Measurements from ENCODE around the gene CYB5RL.
"Not testable (repeated sequence)": the region's sequence is repeated elsewhere in the genome, so short reads cannot be mapped to it uniquely, and the experiment has no call there.

Gene CYB5RL, protein sequence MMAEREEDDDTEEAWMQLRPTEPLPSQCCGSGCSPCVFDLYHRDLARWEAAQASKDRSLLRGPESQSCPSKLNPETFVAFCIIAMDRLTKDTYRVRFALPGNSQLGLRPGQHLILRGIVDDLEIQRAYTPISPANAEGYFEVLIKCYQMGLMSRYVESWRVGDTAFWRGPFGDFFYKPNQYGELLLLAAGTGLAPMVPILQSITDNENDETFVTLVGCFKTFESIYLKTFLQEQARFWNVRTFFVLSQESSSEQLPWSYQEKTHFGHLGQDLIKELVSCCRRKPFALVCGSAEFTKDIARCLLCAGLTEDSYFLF

DNA sequence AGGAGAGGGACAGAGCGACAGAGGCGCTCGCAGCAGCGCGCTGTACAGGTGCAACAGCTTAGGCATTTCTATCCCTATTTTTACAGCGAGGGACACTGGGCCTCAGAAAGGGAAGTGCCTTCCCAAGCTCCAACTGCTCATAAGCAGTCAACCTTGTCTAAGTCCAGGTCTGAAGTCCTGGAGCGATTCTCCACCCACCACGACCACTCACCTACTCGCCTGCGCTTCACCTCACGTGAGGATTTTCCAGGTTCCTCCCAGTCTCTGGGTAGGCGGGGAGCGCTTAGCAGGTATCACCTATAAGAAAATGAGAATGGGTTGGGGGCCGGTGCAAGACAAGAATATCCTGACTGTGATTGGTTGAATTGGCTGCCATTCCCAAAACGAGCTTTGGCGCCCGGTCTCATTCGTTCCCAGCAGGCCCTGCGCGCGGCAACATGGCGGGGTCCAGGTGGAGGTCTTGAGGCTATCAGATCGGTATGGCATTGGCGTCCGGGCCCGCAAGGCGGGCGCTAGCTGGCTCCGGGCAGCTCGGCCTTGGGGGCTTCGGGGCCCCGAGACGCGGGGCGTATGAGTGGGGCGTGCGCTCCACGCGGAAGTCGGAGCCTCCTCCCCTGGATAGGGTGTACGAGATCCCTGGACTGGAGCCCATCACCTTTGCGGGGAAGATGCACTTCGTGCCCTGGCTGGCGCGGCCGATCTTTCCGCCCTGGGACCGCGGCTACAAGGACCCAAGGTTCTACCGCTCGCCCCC is at the start of gene CYB5RL, which contains the start of gene MRPL37:
TSS of gene CYB5RL (minus strand) at position 266 of the 754 bp plus-strand sequence. CDS start 4,414 bp downstream, outside the sequence.
TSS of gene MRPL37 (plus strand) at position 403 of the 754 bp plus-strand sequence. CDS start at position 480, 77 bp downstream.
- DNase-seq (ENCODE audit: low read depth in 2 of 2, low spot score in 1 of 2), result peak; percentile 72 to 77

DNA sequence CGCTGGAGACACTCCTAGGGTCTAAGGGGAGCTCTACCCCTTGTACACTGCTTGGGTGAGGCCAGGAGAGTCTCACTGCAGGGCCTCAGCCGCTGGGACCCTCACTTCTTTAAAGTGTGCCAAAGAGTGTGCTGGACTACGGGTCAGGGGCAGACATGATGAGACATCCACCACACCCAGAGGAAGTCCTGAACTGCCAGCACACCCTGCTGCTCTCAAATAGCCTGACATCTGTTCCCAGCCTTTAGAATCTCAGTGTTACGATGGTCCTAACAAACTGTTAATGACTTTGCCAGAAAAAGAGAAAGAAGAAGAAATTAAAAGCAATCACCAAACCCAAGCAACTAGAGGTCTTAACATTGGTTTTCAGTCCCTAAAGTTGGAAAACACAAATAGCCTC is 49.1 kb upstream of the CYB5RL start:
- DNase-seq (ENCODE audit: low read depth in 2 of 2, low spot score in 1 of 2), result no peak

DNA sequence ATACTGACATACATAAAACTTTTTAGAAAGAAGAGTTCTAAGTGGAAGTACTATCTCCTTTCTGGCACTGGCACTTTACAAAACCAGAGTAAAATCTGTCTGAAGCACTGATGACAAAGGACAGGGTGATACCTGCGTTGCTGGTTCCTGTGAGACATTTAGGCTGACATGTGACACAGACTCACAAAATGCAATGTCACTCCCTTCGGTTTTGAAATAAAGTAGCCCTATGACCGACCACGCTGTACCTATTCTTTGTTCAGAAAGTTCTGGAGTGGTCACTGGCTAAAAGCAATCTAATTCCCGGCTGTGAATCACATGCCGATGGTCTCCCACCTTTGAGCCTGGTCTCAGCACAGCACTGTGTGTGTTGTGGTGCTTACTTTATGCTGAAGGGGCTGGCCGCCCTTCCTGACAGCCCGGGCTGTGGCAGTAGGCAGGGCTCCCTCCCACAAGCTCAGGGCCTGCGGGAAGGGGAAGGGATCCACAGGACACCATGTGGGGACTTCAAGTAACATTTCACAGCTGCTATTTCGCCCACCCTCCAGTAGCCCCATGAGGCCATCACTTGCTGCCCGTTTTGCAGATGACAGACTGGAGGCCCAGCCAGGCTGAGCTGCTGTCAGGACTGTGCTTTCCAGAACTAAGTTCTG is 48.2 kb upstream of the CYB5RL start:
- DNase-seq (ENCODE audit: low read depth in 2 of 2, low spot score in 1 of 2), result no peak

DNA sequence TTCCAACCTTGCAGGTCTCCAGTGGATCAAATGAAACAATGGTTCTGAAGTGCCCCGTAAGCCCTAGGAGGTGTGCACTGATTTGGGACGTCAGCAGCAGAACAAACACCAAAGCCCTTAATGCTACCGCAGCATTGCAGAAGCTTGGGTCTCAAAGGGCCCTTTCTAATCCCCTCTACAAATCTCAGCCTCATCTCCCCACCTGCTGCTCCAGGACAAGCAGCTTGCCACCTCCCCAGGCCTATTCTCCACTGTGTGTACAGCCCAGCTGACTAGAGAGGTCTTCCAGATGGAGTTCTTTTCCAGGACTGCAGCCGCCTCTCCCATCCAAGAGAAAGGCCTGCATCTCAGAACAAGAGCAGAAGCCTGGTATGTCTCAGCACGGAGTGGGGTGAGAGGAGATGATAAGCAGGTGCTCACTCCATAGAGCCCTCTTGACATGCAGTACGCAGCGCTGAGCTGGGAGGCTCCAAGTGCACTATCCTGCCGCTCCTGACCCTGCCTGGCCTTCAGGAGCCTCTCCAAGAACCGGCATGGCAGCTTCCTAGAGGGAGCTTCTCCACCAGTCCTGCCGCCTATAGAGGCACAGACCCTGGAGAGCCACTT is 46.4 kb upstream of the CYB5RL start:
- DNase-seq (ENCODE audit: low read depth in 2 of 2, low spot score in 1 of 2), result no peak

DNA sequence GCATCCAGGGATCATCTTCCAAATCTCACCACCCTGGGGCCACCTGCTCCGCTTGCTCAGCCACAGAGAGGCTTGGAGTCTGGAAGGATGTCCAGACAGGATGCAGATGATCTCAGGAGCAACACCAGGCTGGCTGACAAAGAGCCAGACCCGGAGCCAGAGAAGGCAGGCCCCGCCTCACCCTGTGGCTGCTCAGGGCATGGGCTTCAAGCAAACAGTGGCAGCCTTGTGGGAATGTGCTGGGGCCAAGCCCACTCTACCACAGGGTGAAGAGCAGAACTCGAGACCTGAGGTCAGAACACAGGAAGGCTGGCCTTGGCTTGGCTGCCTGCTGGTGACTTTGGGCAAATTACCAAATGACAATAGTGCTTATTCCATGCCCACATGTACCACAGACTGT is 45.7 kb upstream of the CYB5RL start:
- no peak for DNase-seq (ENCODE audit: low read depth in 2 of 2, low spot score in 1 of 2)

DNA sequence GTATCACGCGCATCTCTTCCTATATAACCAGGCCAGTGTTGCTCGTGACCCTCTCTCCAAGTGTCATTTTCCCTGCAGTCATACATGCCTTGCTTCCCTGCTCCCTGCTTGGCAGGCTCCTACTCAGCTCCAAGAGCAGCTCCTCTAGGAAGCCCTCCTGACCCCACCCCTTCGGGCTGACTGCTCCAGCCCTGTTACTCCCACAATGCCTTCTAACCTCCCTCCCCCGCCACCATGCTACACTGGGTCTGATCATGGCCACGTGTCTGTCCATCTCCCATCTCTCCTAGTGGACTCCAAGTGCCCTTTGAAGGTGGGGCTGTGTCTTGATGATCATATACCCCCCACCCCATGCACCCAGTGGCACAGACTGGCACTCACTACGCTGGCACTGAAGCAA is 44.8 kb upstream of the CYB5RL start:
- no peak for DNase-seq (ENCODE audit: low read depth in 2 of 2, low spot score in 1 of 2)

DNA sequence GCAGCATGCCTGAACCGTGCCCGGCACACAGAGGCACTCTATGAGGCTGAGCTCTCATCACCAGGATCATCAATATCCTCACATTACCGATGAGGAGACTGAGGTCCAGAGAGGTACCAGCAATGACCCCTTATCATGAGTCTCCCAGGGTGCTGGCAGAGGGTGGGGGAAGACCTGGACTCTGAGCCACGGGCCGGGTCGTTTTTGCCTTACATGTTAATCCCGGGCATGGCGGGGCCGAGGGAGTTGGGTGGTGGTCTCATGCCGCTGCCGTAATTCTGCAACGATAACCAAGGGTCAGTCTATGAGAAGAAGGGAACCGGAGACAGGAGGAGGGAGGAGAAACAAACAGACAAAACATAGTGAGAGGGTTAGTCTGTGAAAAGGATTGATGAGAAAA is 43.2 kb upstream of the CYB5RL start:
- no peak for DNase-seq (ENCODE audit: low read depth in 2 of 2, low spot score in 1 of 2)

DNA sequence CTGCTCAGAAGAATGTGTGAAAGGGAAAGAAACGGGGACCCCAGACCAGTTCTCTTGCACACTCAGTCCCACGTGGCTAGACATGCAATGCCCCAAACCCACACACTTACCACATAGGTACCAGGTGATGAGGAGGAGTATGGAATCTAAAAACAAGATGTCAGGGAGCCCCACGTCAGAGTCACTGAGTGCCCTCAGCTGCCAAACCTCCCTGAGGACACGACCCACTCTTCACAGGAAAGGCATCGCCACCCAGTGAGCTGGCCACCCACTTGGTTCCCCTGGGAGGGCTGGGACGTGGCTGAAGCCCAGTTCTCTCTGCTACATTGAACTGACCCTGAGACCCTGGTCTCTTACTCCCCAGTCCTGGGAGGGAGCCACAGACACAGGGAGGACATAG is 41.5 kb upstream of the CYB5RL start:
- no peak for DNase-seq (ENCODE audit: low read depth in 2 of 2, low spot score in 1 of 2)

DNA sequence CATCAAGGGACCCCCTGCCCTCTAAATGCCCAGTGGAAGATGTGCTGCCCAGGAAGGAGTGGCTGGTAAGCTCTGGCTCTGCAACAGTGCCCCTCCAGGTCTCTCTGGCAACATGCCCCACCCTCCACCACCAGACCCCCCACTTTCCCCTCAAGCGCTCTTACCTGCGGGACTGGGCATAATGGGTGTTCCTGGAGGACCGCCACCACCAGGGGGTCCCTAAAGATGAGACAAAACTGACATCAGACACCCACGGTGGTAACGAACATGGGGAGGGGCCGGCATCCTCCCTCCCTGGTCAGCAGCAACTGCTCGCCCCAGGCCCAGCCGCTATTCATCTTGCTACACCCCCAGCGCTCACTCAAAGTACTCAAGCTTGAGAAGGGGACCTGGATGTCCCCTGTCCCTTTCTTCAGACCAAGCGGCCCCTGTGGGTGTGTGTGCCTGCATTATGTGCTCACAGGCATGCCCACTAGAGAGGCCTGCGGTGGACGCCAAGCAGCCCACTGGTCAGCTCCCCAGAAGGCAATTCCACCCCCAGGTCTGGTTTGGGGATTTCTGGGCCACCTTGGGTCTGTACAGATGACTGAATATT is 41.0 kb upstream of the CYB5RL start:
- no peak for DNase-seq (ENCODE audit: low read depth in 2 of 2, low spot score in 1 of 2)

DNA sequence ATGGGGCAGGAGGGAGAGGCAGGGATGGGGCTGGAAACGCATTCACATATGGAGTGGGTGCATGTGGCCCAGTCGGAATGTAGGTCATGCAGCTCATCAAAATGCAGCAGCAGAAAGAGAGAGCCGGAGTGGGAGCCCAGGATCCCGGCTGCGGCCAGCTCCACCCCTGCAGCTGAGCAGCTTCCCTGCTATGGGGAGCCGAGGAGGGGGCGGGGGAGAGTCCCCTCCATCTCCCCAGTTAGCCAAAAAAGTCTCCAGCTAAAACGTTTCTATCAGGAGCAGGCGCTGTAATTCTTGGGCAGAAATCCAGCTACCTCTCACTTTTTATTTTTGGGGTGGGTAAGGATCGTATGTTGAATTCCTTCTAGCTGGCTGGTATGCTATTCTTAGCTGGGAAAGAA is 39.8 kb upstream of the CYB5RL start:
- no peak for DNase-seq (ENCODE audit: low read depth in 2 of 2, low spot score in 1 of 2)

DNA sequence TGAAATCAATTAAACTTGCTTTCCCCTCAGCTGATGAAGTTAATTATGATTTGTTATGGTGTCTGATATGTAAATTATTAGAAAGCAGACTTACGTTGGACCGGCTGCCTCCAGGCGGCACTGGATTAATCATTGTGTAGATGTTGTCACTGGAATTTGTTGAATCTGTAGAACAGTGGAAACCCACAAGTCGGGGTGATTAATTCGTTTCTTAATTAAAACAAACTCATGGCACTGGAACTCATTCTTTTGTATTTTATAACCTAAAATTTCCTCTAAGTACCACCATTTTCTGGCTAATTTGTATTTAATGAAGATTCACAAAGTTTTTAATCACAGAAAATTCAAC is 39.2 kb upstream of the CYB5RL start:
- DNase-seq (ENCODE audit: low read depth in 2 of 2, low spot score in 1 of 2), result no peak

DNA sequence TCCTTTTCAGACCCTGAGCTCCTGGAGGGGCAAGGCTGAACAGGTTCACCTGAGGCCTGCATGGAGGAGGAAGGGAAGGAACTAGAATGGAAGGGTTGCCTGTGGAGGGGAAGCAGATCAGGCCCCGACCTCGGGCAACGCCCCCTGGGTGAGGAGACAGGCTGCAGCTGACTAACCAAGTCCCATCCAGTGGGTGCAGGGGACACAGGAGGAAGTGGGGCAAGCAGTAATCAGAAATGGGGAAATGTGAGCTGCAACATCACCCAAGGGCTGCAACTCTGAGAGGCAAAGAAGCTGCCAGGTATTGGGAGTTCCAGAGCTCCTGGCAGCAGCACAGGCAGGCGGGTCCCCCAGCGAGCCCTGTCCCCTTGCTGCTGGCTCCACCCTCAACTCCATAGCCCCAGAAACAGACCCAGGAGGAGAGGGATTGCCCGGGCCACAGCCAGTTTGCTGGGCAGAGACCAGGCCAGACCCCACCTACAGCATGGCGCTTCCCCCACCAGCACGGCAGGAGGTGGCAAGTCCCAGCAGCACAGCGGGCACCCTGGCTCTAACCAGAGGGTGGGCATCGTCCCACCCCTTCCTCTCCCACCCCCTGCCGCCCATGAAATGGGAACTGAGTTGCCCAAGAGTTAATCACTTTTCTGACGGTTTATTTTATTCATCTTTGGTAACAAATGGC is 38.7 kb upstream of the CYB5RL start:
- DNase-seq (ENCODE audit: low read depth in 2 of 2, low spot score in 1 of 2), result no peak

DNA sequence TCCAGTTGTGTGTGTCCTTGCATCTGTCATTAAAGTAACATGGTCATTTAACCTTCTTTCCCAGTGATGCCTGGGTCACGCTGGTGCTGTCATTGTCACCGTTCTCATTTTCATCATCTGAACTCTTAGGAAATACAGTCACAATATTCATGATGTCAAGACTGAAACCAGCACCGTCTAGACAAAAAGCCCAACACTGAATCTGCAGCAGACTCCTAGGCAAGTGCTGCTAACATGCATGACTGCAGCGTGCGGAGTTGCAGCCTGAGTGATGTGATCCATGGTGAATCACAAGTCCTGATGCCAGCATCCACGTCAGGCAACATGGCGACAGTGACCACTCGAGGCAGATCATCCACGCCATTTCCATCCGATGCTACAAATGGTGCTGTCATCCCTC is 37.8 kb upstream of the CYB5RL start:
- no peak for DNase-seq (ENCODE audit: low read depth in 2 of 2, low spot score in 1 of 2)

DNA sequence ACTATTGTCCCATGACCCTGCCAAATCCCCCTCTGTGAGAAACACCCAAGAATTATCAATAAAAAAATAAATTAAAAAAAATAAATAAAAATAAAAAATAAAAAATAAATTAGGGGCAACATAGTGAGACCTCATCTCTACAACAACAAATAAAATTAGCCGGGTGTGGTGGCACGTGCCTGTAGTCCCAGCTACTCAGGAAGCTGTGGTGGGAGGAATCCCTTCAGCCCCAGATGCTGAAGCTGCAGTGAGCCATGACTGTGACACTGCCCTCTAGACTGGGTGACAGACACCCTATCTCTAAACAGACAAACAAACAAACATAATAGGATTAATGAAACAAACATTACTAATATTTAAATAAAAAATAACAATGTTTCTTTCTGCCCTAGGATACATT is 34.5 kb upstream of the CYB5RL start:
- no peak for DNase-seq (ENCODE audit: low read depth in 2 of 2, low spot score in 1 of 2)

DNA sequence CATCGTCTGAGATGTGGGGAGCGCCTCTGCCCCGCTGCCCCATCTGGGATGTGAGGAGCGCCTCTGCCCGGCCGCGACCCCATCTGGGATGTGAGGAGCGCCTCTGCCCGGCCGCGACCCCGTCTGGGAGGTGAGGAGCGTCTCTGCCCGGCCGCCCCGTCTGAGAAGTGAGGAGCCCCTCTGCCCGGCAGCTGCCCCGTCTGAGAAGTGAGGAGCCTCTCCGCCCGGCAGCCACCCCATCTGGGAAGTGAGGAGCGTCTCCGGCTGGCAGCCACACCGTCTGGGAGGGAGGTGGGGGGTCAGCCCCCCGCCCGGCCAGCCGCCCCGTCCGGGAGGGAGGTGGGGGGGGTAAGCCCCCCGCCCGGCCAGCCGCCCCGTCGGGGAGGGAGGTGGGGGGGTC is 33.4 kb upstream of the CYB5RL start:
- DNase-seq (ENCODE audit: low read depth in 2 of 2, low spot score in 1 of 2), result not testable (repeated sequence)

DNA sequence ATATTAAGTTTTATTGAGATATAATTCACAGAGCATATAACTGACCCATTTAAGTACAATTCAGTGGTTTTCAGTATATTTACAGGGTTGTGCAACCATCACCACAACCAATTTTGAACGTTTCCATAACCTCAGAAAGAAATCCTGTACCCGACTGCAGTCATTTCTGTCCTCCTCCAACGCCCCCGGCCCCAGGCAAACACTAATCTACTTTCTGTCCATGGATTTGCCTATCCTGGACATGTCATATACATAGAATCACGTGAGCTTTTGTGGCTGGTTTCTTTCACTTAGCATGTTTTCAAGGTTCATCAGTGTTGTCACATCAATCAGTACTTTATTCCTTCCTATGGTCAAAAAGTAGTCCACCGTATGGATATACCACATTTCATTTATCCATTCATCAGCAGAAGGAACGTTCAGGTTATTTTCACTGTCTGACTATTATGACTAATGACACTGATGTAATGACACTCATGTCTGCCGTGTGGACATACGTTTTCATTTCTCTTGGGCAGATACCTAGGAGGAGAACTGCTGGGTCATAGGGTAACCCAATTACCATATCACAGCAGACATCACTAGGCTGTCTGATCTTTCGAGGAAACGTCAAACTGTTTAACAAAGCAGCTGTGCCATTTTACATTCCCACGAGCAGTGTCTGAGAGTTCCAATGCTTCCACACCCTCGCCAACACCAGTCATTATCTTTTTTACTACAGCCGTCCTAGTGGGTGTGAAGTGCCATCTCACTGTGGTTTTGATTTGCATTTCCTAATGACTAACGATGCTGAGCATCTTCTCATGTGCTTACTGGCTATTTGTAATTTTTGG is 30.9 kb upstream of the CYB5RL start:
- DNase-seq (ENCODE audit: low read depth in 2 of 2, low spot score in 1 of 2), result no peak

DNA sequence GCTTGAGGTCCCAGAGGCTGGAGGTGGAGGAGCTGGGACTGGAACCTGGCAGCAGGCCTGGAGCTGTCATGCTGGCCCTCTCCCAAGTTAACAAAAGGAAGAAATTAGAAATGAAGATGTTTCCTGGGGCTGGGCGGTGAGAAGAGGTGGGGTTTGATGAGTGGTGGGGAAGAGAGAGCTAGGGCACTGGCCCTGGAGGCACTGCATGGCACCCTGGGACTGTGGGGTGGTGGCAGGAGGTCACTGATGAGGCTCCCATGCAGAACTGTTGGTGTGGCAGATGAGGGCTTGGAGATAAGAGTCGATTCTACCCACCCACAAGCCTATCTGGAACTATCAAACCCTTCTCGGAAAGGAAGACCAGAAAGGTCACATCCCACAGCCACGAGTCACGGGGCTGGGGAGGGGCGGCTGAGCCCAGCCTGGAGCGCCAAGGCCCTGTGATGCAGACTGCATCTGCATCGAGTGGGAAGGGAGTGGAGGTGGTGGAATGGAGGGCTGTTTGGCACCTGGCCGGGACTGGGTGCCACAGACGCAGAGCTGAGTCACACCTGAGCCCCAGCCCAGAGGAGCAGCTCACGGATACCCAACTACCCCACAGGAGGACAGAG is 29.6 kb upstream of the CYB5RL start:
- no peak for DNase-seq (ENCODE audit: low read depth in 2 of 2, low spot score in 1 of 2)

DNA sequence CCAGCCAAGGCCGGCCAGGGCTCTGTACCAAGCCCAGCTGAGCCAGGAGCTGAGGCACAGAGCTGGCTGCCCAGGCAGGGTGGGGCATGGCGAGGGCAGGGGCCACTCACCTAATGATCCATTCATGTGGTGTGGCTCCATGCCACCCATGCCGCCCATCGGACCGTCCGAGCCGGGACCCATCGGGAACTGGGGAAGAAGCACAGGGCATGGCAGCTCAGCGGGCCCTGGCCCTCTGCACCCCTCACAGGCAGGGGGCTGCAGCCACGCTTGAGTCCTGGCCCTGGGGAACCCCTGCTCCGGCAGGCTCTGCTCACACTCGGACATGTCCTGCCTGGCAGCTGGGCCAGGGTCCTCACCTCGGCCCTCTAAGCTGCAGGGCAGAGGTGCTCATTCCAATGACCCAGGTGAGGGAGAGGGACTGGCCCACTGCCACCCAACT is 28.8 kb upstream of the CYB5RL start:
- no peak for DNase-seq (ENCODE audit: low read depth in 2 of 2, low spot score in 1 of 2)

DNA sequence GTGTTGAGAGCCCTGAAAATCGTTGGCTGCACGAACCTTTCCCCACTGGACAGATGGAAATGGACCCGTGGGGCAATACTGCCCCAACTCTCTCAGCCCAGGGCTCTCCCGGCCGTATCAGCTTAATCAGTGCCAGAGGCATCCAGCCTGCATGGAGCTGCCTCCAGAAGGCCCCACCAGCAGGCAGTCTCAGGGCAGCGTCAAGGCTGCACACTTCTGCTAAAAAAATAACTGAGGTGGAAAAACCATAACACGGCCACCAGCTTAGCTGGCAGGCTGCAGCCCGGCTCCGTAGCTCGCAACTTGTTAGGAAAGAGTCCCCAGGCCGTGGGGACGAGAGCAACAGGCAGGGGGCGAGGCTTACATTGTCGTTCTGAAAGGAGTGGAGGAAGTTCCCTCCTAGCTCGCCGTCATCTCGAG is 28.1 kb upstream of the CYB5RL start:
- DNase-seq (ENCODE audit: low read depth in 2 of 2, low spot score in 1 of 2), result no peak

Data from stimulated activated CD8-positive, alpha-beta memory T cell treated with anti-CD3 and anti-CD28 coated beads, Interleukin-4, amount 100 ng/mL, for 4 hours (primary cell).